Esophagus (tissue), 2 donors: Measurements from ENCODE around the gene DNER. TPM values are rescaled to one million over a fixed set of nuclear protein-coding genes. Genes with fewer than 3 reads are reported as not detected.
"Not testable (repeated sequence)": the region's sequence is repeated elsewhere in the genome, so short reads cannot be mapped to it uniquely, and the experiment has no call there.

Experiments
- H3K27ac ChIP-seq, 2 donors: one replicate each; pipeline ENCODE4 v1.5.1; 2013; ENCODE audit warnings: low read depth in 2 of 2, mild to moderate bottlenecking in 2 of 2, inconsistent platforms in 1 of 2, low read length in 1 of 2, moderate library complexity in 1 of 2
- H3K27me3 ChIP-seq, 2 donors: one replicate each; pipeline ENCODE4 v1.6.1; 2013; ENCODE audit warnings: low read length in 2 of 2, control low read depth in 1 of 2, mild to moderate bottlenecking in 1 of 2; ENCODE audit not compliant: insufficient read depth in 2 of 2, control insufficient read depth in 1 of 2
- H3K36me3 ChIP-seq, 2 donors: one replicate each; pipeline ENCODE4 v1.6.1; 2013; ENCODE audit warnings: low read length in 1 of 2; ENCODE audit not compliant: control insufficient read depth in 2 of 2, insufficient read depth in 2 of 2
- H3K4me1 ChIP-seq, 2 donors: one replicate each; pipeline ENCODE4 v1.6.1; 2013; ENCODE audit warnings: low read length in 1 of 2; ENCODE audit not compliant: control insufficient read depth in 2 of 2, insufficient read depth in 2 of 2
- H3K4me3 ChIP-seq, 2 donors: one replicate each; pipeline ENCODE4 v1.5.1; 2013; ENCODE audit warnings: low read length in 2 of 2, mild to moderate bottlenecking in 2 of 2, low read depth in 1 of 2, moderate library complexity in 1 of 2
- H3K9me3 ChIP-seq, 2 donors: one replicate each; pipeline ENCODE4 v1.6.1; 2013; ENCODE audit warnings: mild to moderate bottlenecking in 2 of 2, low read depth in 1 of 2, low read length in 1 of 2, moderate library complexity in 1 of 2; ENCODE audit not compliant: control insufficient read depth in 2 of 2, insufficient read depth in 1 of 2
- WGBS, 2 donors: extraction: QIAGEN DNeasy Blood & Tissue Kit; methylation state at CpG; one replicate each; pipeline ENCODE4 v1.1.7; 2013; 5-methylcytosine and 5-hydroxymethylcytosine counted together
- polyA plus RNA-seq, 2 donors: library from polyadenylated mRNA; stranded (reverse); fragments of 200-250 nt; gene quantifications; one replicate each; pipeline ENCODE4 v1.2.3, GENCODE V29; 2013
- donor health status: healthy with polysubstance abuse.
- donor health status: Bipolar disorder and iron deficiency.

The DNER gene, protein sequence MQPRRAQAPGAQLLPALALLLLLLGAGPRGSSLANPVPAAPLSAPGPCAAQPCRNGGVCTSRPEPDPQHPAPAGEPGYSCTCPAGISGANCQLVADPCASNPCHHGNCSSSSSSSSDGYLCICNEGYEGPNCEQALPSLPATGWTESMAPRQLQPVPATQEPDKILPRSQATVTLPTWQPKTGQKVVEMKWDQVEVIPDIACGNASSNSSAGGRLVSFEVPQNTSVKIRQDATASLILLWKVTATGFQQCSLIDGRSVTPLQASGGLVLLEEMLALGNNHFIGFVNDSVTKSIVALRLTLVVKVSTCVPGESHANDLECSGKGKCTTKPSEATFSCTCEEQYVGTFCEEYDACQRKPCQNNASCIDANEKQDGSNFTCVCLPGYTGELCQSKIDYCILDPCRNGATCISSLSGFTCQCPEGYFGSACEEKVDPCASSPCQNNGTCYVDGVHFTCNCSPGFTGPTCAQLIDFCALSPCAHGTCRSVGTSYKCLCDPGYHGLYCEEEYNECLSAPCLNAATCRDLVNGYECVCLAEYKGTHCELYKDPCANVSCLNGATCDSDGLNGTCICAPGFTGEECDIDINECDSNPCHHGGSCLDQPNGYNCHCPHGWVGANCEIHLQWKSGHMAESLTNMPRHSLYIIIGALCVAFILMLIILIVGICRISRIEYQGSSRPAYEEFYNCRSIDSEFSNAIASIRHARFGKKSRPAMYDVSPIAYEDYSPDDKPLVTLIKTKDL
- under 1 TPM; 0.24 to 0.29 TPM for polyA plus RNA-seq

DNA sequence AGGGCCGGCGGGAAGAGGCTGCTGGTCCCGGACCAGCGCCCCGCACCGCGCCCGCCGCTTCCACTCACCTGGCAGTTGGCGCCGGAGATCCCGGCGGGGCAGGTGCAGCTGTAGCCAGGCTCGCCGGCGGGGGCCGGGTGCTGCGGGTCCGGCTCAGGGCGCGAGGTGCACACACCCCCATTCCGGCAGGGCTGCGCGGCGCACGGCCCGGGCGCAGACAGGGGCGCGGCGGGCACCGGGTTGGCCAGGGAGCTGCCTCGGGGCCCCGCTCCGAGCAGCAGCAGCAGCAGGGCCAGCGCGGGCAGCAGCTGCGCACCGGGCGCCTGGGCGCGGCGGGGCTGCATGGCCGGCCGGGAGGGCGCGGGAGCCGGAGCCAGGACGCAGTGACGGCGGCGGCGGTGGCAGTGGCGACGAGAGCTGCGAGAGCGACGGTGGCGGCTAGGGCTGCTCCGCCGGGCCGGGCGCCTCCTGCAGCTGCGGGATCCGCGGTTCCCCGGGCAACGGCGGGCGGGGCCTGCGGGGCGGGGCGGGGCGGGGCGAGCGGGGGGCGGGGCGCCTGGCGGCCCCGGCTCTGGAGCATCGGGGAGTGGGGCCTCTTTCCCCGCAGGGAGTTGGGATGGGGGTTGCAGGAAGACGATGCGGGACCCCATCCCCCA lies at the start of gene DNER:
DNER (minus strand) TSS at position 476 of the 656 bp plus-strand sequence; CDS start at position 344, 132 bp downstream.
- H3K9me3 ChIP-seq, result peaks cover 2 to 4% of the 10 kb centered on the region in 2 donors
- H3K27ac ChIP-seq, result no peak within 1 kb of the TSS
- H3K27me3 ChIP-seq, result peaks cover 0 to 30% of the 10 kb centered on the region in 2 donors
- 1% methylated on average over 73 to 84 of the region's 84 CpGs for WGBS, 2 donors
- H3K4me3 ChIP-seq, result peak within 1 kb of the TSS; percentile 40 to 45
- peaks cover 5 to 11% of the 10 kb centered on the region in 2 donors for H3K4me1 ChIP-seq
- no peaks in the 10 kb centered on the region for H3K36me3 ChIP-seq

DNA sequence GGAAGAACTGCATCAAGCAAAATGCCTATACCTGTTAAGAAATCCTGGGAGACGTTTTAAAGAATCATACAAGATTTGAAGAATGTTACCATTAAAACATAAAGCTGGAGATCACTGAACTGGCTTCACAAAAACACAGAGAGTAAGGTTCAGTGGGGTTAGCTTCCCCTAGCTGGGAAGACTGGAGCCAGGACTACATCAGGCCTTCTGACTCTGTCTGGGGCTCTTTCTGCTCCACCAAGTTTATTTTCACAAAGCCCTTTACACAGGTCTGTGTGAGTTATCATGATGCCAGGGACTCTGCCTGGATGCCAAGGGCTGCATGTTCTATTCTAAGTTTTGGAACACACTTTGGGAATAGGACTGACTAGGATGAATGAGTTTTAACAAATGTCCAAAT lies 47.3 kb upstream of the DNER start:
- no peak overlapping the region for H3K27ac ChIP-seq
- no peak overlapping the region for H3K4me3 ChIP-seq
- H3K9me3 ChIP-seq, result no peaks in the 10 kb centered on the region
- H3K36me3 ChIP-seq, result peaks cover 6 to 7% of the 10 kb centered on the region in 2 donors
- H3K27me3 ChIP-seq, result no peaks in the 10 kb centered on the region
- H3K4me1 ChIP-seq, result no peaks in the 10 kb centered on the region
- 68 to 79% methylated on average over 1 of the region's 1 CpG for WGBS, 2 donors

DNA sequence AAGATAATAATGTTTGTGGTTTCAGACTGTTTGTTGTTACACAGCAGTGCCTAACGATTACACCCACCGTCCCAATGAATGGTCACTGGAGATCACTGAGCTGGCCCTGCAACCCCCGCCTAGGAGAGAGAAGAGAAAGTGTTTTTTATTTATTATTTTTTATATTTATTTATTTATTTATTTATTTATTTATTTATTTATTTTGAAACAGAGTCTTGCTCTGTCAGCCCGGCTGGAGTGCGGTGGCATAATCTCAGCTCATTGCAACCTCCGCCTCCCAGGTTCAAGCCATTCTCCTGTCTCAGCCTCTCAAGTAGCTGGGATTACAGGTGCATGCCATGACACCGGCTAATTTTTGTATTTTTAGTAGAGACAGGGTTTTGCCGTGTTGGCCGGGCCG lies 43.1 kb upstream of the DNER start:
- not testable (repeated sequence) for H3K9me3 ChIP-seq, H3K4me1 ChIP-seq, H3K36me3 ChIP-seq, H3K27ac ChIP-seq, H3K27me3 ChIP-seq, H3K4me3 ChIP-seq
- WGBS, 2 donors, result 97 to 98% methylated on average over 10 of the region's 10 CpGs

DNA sequence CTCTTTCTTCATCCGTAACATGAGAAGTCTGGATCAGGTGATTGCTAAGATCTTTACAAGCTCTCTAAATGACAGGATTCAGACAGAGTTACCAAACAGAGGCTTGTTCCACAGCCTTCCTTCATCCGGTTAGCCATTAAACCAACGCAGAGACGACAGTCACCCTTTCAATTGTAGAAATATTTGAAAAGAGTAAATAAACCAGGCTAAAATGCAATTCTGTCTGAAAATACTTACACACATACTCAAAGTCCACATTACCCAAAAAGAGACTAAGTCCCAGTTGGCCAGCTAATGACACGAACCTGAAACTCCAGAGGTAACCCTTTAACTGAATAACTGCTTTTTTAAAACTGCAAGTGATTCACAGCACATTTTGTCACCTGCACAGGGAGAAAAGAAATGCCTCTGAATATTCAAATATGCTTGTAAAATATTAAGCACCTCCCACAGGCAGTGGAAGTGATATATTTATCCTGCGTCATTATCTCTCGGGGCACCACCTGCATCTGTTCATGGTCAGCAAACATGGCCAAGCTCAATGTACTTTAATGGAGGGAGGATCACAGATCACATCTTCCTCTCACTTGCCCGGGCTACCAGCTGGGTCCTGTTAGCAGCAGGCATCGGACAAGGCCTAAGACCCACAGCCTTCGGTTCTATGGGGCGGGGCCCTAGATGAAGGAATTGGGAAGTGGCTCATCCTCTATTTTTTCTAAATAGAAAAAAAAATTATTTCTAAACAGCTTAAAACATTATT lies 38.8 kb upstream of the DNER start:
- Histone ChIP-seq H3K36me3 (no peaks in the 10 kb centered on the region), H3K4me1 (no peaks in the 10 kb centered on the region), H3K27ac (no peak overlapping the region), H3K4me3 (no peak overlapping the region), H3K9me3 (no peaks in the 10 kb centered on the region), H3K27me3 (no peaks in the 10 kb centered on the region)
- 79 to 80% methylated on average over 11 of the region's 11 CpGs for WGBS, 2 donors

DNA sequence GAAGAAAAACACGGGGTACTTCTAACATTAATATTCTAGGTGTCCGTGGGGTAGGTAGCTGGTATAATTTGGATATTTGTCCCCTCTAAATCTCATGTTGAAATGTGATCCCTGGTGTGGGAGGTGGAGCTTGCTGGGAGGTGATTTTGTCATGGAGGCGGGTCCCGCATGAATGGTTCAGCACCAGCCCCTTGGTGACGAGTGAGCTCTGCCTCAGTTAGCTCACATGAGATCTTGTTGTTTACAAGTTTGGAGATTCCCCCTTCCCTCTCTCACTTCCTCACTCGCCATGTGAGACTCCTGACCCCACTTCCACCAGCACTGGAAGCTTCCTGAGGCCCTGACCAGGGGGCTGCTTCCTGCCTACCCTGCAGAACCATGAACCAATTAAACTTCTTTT lies 35.4 kb upstream of the DNER start:
- H3K4me3 ChIP-seq, result no peak overlapping the region
- WGBS, 2 donors, result 88 to 91% methylated on average over 6 of the region's 6 CpGs
- H3K9me3 ChIP-seq, result no peaks in the 10 kb centered on the region
- no peaks in the 10 kb centered on the region for H3K36me3 ChIP-seq
- H3K4me1 ChIP-seq, result no peaks in the 10 kb centered on the region
- H3K27me3 ChIP-seq, result no peaks in the 10 kb centered on the region
- no peak overlapping the region for H3K27ac ChIP-seq

DNA sequence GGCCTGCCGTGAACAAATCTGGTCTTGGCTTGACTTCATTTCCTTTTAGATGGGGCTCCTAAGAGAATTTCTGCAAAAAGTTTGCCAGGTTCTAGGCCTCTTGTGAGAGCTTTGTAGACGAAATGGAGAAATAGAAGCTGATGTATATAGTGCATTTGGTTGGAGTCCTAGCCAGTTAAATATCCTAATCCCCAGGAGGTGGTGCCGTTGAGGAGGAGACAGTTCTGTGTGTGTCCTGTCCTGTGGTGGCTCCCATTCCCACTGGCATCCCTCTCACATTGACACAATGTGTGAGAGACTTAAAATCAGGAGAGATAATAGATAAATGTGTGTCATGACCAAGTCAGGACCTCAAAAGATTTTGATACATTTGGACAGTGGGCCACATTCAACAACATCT lies 34.6 kb upstream of the DNER start:
- H3K4me3 ChIP-seq, result no peak overlapping the region
- H3K27me3 ChIP-seq, result no peaks in the 10 kb centered on the region
- H3K27ac ChIP-seq, result no peak overlapping the region
- WGBS, 2 donors, result 84 to 86% methylated on average over 3 of the region's 3 CpGs
- no peaks in the 10 kb centered on the region for H3K36me3 ChIP-seq
- H3K9me3 ChIP-seq, result no peaks in the 10 kb centered on the region
- no peaks in the 10 kb centered on the region for H3K4me1 ChIP-seq

DNA sequence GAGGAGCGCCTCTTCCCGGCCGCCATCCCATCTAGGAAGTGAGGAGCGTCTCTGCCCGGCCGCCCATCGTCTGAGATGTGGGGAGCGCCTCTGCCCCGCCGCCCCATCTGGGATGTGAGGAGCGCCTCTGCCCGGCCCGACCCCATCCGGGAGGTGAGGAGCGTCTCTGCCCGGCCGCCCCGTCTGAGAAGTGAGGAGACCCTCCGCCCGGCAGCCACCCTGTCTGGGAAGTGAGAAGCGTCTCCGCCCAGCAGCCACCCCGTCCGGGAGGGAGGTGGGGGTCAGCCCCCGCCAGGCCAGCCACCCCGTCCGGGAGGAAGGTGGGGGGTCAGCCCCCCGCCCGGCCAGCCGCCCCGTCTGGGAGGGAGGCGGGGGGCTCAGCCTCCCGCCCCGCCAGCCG lies 28.3 kb upstream of the DNER start:
- 97% methylated on average over 9 to 34 of the region's 35 CpGs for WGBS, 2 donors
- not testable (repeated sequence) for H3K4me3 ChIP-seq, H3K27me3 ChIP-seq

DNA sequence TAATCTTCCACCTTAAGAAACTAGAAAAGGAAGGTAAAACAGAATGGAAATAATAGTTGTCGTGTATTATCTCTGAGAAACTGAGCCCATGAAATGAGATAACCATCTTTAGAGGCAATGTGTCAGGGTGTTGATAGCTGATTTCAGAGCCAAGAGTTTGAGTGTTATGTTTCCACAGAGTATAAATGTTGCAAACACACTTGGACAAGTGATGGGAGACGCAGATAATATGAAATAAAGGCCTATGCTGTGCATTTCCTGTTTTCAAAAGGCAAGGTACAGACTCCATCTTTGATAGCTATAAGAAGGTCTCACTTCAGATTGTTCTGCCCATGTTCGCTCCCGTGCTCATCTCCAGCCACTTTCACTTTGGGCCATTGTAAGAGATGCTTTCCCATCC lies 25.9 kb upstream of the DNER start:
- Histone ChIP-seq H3K4me1 (no peaks in the 10 kb centered on the region), H3K36me3 (no peaks in the 10 kb centered on the region), H3K27me3 (no peaks in the 10 kb centered on the region), H3K9me3 (peaks cover 3 to 5% of the 10 kb centered on the region in 2 donors), H3K27ac (no peak overlapping the region), H3K4me3 (no peak overlapping the region)
- WGBS, 2 donors, result 82 to 92% methylated on average over 4 of the region's 4 CpGs

More for the DNA sequence above, 28.3 kb upstream of the DNER start:
- not testable (repeated sequence) for H3K27ac ChIP-seq, H3K36me3 ChIP-seq, H3K4me1 ChIP-seq, H3K9me3 ChIP-seq

DNA sequence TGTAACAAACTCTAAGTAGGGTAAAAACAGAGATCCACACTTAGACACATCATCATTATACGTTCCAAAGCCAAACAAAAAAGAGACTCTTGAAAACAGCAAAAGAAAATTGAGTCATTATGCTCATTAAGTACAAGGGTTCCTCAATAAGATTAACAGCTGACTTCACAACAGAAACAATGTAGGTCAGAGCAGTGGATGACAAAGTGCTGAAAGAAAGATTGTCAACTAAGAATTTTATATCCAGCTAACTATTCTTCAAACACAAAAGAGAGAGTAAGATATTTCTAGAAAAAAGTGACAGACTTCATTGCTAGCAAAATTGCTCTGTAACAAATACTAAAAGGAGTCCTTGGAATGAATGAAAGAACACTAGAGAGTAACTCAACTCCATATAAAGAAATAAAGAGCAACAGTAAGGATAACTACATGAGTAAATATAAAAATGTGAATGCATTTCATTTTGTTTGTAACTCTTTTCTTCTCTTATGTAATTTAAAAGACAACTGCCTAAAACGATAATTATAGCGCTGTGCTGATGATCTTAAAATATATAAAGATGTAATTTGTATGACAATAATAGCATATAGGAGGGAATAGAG lies 23.8 kb upstream of the DNER start:
- 88% methylated on average over 3 of the region's 3 CpGs for WGBS, 2 donors
- H3K36me3 ChIP-seq, result no peaks in the 10 kb centered on the region
- H3K4me3 ChIP-seq, result no peak overlapping the region
- no peaks in the 10 kb centered on the region for H3K4me1 ChIP-seq
- no peaks in the 10 kb centered on the region for H3K27me3 ChIP-seq
- no peak overlapping the region for H3K27ac ChIP-seq
- peaks cover 3 to 5% of the 10 kb centered on the region in 2 donors for H3K9me3 ChIP-seq
